B cell (primary cell): ENCODE measurements around the gene RRAGC. TPM values are rescaled to one million over a fixed set of nuclear protein-coding genes. Genes with fewer than 3 reads are reported as not detected.

Experiments
- ATAC-seq: fragments of 200-7000 bp; cut with Tn5 transposase; one replicate; pipeline ENCODE4 v1.10.0; 2021; ENCODE audit warnings: low read depth, mild to moderate bottlenecking, moderate number of reproducible peaks, moderate library complexity
- CTCF ChIA-PET: fragments of 350-600 bp; sonication (Branson Sonifier 250); formaldehyde crosslinking; loops from one replicate; lab custom pipeline; 2021; ENCODE audit warnings: antibody characterized with exemption, inconsistent platforms; lab: Charles Lee
- POLR2A ChIA-PET: fragments of 350-600 bp; sonication (Branson Sonifier 250); formaldehyde crosslinking; loops from one replicate; lab custom pipeline; 2021; ENCODE audit warnings: antibody characterized with exemption; lab: Charles Lee
- DNase-seq: peaks from one replicate; pipeline ENCODE4 v3.0.0; 2013
- H2AFZ ChIP-seq: 2 replicates; pipeline ENCODE4 v1.6.1; 2012; ENCODE audit warnings: mild to moderate bottlenecking, low read depth, low read length; ENCODE audit not compliant: insufficient read depth, poor library complexity, severe bottlenecking
- H3K27ac ChIP-seq, 2 donors: 1 replicate in 1 of 2; 2 replicates in 1 of 2; pipeline ENCODE4 v1.5.1; 2012 to 2013; ENCODE audit warnings: low read length in 2 of 2, mild to moderate bottlenecking in 2 of 2, moderate library complexity in 1 of 2
- H3K27me3 ChIP-seq, 4 experiments: fragments of 200-600 bp in 1 of 4; sonication (generic) in 1 of 4; replicated peaks in 1 of 4; 1 replicate in 2 of 4; 2 replicates in 2 of 4; pipeline versions ENCODE4 v1.6.1 to v1.7.0; 2013 to 2016; ENCODE audit warnings: low read length in 3 of 4, mild to moderate bottlenecking in 2 of 4, mixed read lengths in 1 of 4, moderate library complexity in 1 of 4; ENCODE audit not compliant: insufficient read depth in 4 of 4, control insufficient read depth in 3 of 4; ENCODE audit errors: control extremely low read depth in 1 of 4
- H3K36me3 ChIP-seq, 2 experiments: replicated peaks in 1 of 2; 1 replicate in 1 of 2; 2 replicates in 1 of 2; pipeline versions ENCODE4 v1.6.1 to v1.7.1; 2013; ENCODE audit warnings: low read length in 1 of 2; ENCODE audit not compliant: insufficient read depth in 2 of 2, control insufficient read depth in 1 of 2; ENCODE audit errors: control extremely low read depth in 1 of 2, extremely low read depth in 1 of 2
- H3K4me1 ChIP-seq, 2 donors: fragments of 200-600 bp in 1 of 2; sonication (generic) in 1 of 2; 1 replicate in 1 of 2; 2 replicates in 1 of 2; pipeline versions ENCODE4 v1.5.1 to v1.6.1; 2013 to 2017; ENCODE audit warnings: low read length in 2 of 2; ENCODE audit not compliant: control insufficient read depth in 2 of 2, insufficient read depth in 2 of 2
- H3K4me2 ChIP-seq: replicated peaks from 2 replicates; pipeline ENCODE3; 2012; ENCODE audit warnings: mild to moderate bottlenecking, low read depth, low read length; ENCODE audit not compliant: poor library complexity, severe bottlenecking
- H3K4me3 ChIP-seq, 5 experiments: fragments of 200-600 bp in 1 of 5; sonication (generic) in 1 of 5; 1 replicate in 3 of 5; 2 replicates in 2 of 5; pipeline versions ENCODE4 v1.5.1 to v1.7.0; 2011 to 2016; ENCODE audit warnings: low read length in 4 of 5, mild to moderate bottlenecking in 4 of 5, low read depth in 2 of 5, control low read depth in 1 of 5, moderate library complexity in 1 of 5; ENCODE audit not compliant: insufficient read depth in 1 of 5; ENCODE audit errors: control extremely low read depth in 1 of 5, extremely low read depth in 1 of 5
- H3K79me2 ChIP-seq: fragments of 200-600 bp; sonication (generic); one replicate; pipeline ENCODE4 v1.6.0; 2016; ENCODE audit warnings: low read length; ENCODE audit not compliant: control insufficient read depth, insufficient read depth
- H3K9ac ChIP-seq: fragments of 200-600 bp; sonication (generic); 2 replicates; pipeline ENCODE4 v1.6.1; 2017; ENCODE audit warnings: mild to moderate bottlenecking, low read length, moderate library complexity
- H3K9me3 ChIP-seq, 3 donors: one replicate each; pipeline versions ENCODE4 v1.6.1 to v1.7.1; 2013; ENCODE audit warnings: low read length in 2 of 3; ENCODE audit not compliant: control insufficient read depth in 2 of 3, insufficient read depth in 1 of 3; ENCODE audit errors: control extremely low read depth in 1 of 3
- H4K20me1 ChIP-seq: 2 replicates; pipeline ENCODE4 v1.6.0; 2012; ENCODE audit warnings: mild to moderate bottlenecking, low read length; ENCODE audit not compliant: insufficient read depth, control insufficient read depth, poor library complexity, severe bottlenecking
- H3K27ac Mint-ChIP-seq: one replicate; pipeline ENCODE4 v1.8.0; 2021; ENCODE audit warnings: mixed read lengths
- H3K27me3 Mint-ChIP-seq: one replicate; pipeline ENCODE4 v1.8.0; 2021; ENCODE audit warnings: mixed read lengths
- H3K4me1 Mint-ChIP-seq: one replicate; pipeline ENCODE4 v1.8.0; 2021; ENCODE audit warnings: mixed read lengths
- H3K4me3 Mint-ChIP-seq: one replicate; pipeline ENCODE4 v1.8.0; 2021; ENCODE audit warnings: mixed read lengths
- H3K9me3 Mint-ChIP-seq: one replicate; pipeline ENCODE4 v1.8.0; 2022; ENCODE audit warnings: mixed read lengths; ENCODE audit not compliant: insufficient read depth
- CTCF ChIP-seq: fragments of 200-600 bp; IDR thresholded peaks from one replicate; pipeline ENCODE4 v1.8.0; 2022; ENCODE audit warnings: antibody characterized with exemption, mild to moderate bottlenecking
- EZH2 ChIP-seq: IDR thresholded peaks from 2 replicates; pipeline ENCODE4 v1.6.1; 2012; ENCODE audit warnings: borderline replicate concordance, low read depth, mild to moderate bottlenecking, moderate library complexity, low read length; ENCODE audit not compliant: insufficient read depth, poor library complexity, severe bottlenecking
- WGBS: methylation state at CpG from one replicate; pipeline ENCODE4 v1.1.5; 2013; ENCODE audit warnings: missing lambda C conversion rate; ENCODE audit not compliant: insufficient coverage; 5-methylcytosine and 5-hydroxymethylcytosine counted together
- intact Hi-C: fragments of 100-400 bp; cut with micrococcal nuclease; formaldehyde crosslinking; loops from one replicate; pipeline ENCODE4 v1.10.0; 2022
- polyA plus RNA-seq: library from polyadenylated mRNA; depleted of rRNA; stranded (reverse); fragments of >200 nt; gene quantifications from 2 replicates; pipeline ENCODE4 v1.2.3, GENCODE V29; 2012
- total RNA-seq, 2 donors: library from RNA; stranded (reverse); fragments of 120-200 nt in 1 of 2; gene quantifications; 1 replicate in 1 of 2; 2 replicates in 1 of 2; pipeline versions ENCODE4 v1.2.3 to v1.2.4, GENCODE V29; 2013 to 2022

RRAGC gene
- total and polyA plus RNA-seq, 2 donors (not counting 1 experiment from before 2014, with no cell fraction given), result 11.4 to 37.6 TPM

GRCh38 chr1:38872401-38873026 is 12.9 kb upstream of the RRAGC start:
- intact Hi-C loops, result loop anchor here (1.0 to 5.0 kb wide), 3 partner anchors 13 to 155 kb away; partner anchors contain the start of genes AKIRIN1, NDUFS5 and RRAGC
- Histone ChIP-seq H3K9ac (peak overlapping the region; percentile 91), H3K4me1 (peaks cover 18 to 26% of the 10 kb centered on the region in 2 donors), H3K36me3 (peaks cover 0 to 2% of the 10 kb centered on the region in 2 experiments), H3K79me2 (peaks cover 48% of the 10 kb centered on the region), H4K20me1 (peaks cover 8% of the 10 kb centered on the region), H3K4me2 (peak overlapping the region; percentile 88), H3K9me3 (no peaks in the 10 kb centered on the region), H3K4me3 (peak overlapping the region; percentile 57 to 93 (median 85)), H3K27ac (peak overlapping the region; percentile 39 to 82), H2AFZ (peak overlapping the region; percentile 94), H3K27me3 (no peaks in the 10 kb centered on the region)
- 2% methylated on average over 23 of the region's 25 CpGs for WGBS
- ChIA-PET CTCF (interaction anchor here (1.3 to 1.6 kb wide), 2 partner anchors 10 to 217 kb away, joined by 3 to 4 read pairs; no protein-coding TSS in a partner anchor), POLR2A (interaction anchor here (0.5 to 2.8 kb wide), 2 partner anchors 13 to 188 kb away, joined by 10 to 16 read pairs; partner anchors contain the start of gene RRAGC)
- TF ChIP-seq CTCF (no peak), EZH2 (no peak)
- peak overlapping the region; percentile 94 for H3K4me3 Mint-ChIP-seq
- H3K9me3 Mint-ChIP-seq, result no peaks in the 10 kb centered on the region
- DNase-seq, result no peak
- ATAC-seq, result peak; percentile 1
- peak overlapping the region; percentile 92 for H3K27ac Mint-ChIP-seq
- H3K27me3 Mint-ChIP-seq, result no peaks in the 10 kb centered on the region
- H3K4me1 Mint-ChIP-seq, result peaks cover 32% of the 10 kb centered on the region

GRCh38 chr1:38870996-38871395 is 11.4 kb upstream of the RRAGC start:
- ATAC-seq, result no peak
- POLR2A ChIA-PET, result no interaction called here
- peaks cover 0 to 3% of the 10 kb centered on the region in 2 experiments for H3K36me3 ChIP-seq
- TF ChIP-seq EZH2, result no peak
- TF ChIP-seq CTCF, result no peak
- peaks cover 18 to 27% of the 10 kb centered on the region in 2 donors for H3K4me1 ChIP-seq
- H3K27ac Mint-ChIP-seq, result no peak overlapping the region
- no peak overlapping the region for H3K4me3 ChIP-seq
- H3K27me3 Mint-ChIP-seq, result no peaks in the 10 kb centered on the region
- CTCF ChIA-PET, result no interaction called here
- intact Hi-C loops, result loop anchor here (5.0 kb wide), 1 partner anchor 156 kb away; the partner anchor contains the start of gene NDUFS5
- peaks cover 55% of the 10 kb centered on the region for H3K79me2 ChIP-seq
- H3K9ac ChIP-seq, result no peak overlapping the region
- no peaks in the 10 kb centered on the region for H3K9me3 ChIP-seq
- DNase-seq, result no peak
- H3K27ac ChIP-seq, result no peak overlapping the region
- H3K4me1 Mint-ChIP-seq, result peaks cover 33% of the 10 kb centered on the region
- H3K9me3 Mint-ChIP-seq, result no peaks in the 10 kb centered on the region
- H3K4me2 ChIP-seq, result no peak overlapping the region
- peaks cover 9% of the 10 kb centered on the region for H4K20me1 ChIP-seq
- no peak overlapping the region for H3K4me3 Mint-ChIP-seq
- 96% methylated on average over 7 of the region's 8 CpGs for WGBS
- no peak overlapping the region for H2AFZ ChIP-seq
- no peaks in the 10 kb centered on the region for H3K27me3 ChIP-seq
